GM12878 (cell line): ENCODE measurements around the gene ABCB10.

ENCODE experiments used
- EP300 ChIP-seq, 2 experiments: fragments of 150-350 bp in 1 of 2; IDR thresholded peaks; 2 replicates each; pipeline ENCODE4 v1.6.1; 2011 to 2012; ENCODE audit warnings: low read depth in 2 of 2, low read length in 2 of 2, borderline replicate concordance in 1 of 2, improper control_type of control experiment in 1 of 2, inconsistent platforms in 1 of 2; ENCODE audit not compliant: control insufficient read depth in 1 of 2
- ETV6 ChIP-seq, 2 experiments: fragments of 450-650 bp in 1 of 2; IDR thresholded peaks in 1 of 2; conservative IDR thresholded peaks in 1 of 2; 2 replicates each; pipeline ENCODE4 v1.6.1; 2014; ENCODE audit warnings: antibody characterized with exemption in 1 of 2, borderline replicate concordance in 1 of 2, low read depth in 1 of 2, mild to moderate bottlenecking in 1 of 2, moderate library complexity in 1 of 2
- FOXM1 ChIP-seq: IDR thresholded peaks from 2 replicates; pipeline ENCODE4 v1.6.1; 2012; ENCODE audit warnings: low read depth, mild to moderate bottlenecking, inconsistent platforms, low read length, moderate library complexity
- POLR2A ChIP-seq: IDR thresholded peaks from 2 replicates; pipeline ENCODE4 v1.6.1; 2011; ENCODE audit warnings: low read depth, mild to moderate bottlenecking, low read length
- SIX5 ChIP-seq: IDR thresholded peaks from 2 replicates; pipeline ENCODE4 v1.6.1; 2011; ENCODE audit warnings: mild to moderate bottlenecking, low read depth, low read length, moderate library complexity; ENCODE audit not compliant: severe bottlenecking
- TF ChIP-seq, protein P1 (sequence below): IDR thresholded peaks from 2 replicates; pipeline ENCODE4 v1.6.1; 2011; ENCODE audit warnings: low read depth, low read length, improper control_type of control experiment, borderline replicate concordance
- TF ChIP-seq, protein P2 (sequence below): IDR thresholded peaks from 2 replicates; pipeline ENCODE4 v1.6.1; 2012; ENCODE audit warnings: low read depth, low read length, improper control_type of control experiment
- TF ChIP-seq, protein P3 (sequence below): fragments of 450-650 bp; formaldehyde crosslinking; IDR thresholded peaks from 2 replicates; pipeline ENCODE4 v1.5.0; 2022; ENCODE audit warnings: mild to moderate bottlenecking, missing genetic modification characterization

DNA sequence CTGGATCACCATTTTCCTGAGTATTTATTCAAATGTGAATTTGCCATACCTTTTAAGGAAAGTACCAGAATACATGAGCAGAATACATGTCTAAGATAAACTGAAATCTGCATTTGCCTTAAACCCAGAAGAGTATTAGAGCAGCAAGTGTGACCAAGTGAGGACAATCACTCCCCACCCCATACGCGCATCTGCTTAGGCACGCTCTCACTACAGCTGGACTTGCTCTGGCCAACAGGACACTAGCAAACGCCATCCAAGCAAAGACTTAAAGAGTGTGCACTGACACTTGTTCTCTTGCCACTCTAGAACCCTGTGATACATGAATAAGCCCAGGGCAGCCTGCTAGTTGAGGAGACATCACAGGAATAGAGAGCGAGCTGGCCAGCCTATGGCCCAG is 76.0 kb downstream of the ABCB10 start:
- TF ChIP-seq EP300 (IDR thresholded peaks at IDR 0.05; ENCODE audit: borderline replicate concordance in 1 of 2, control insufficient read depth in 1 of 2, low read depth in 2 of 2, low read length in 2 of 2) (no peak), FOXM1 (no peak), SIX5 (no peak), ETV6 (conservative IDR thresholded peaks at IDR 0.05 in 1 of 2, IDR thresholded peaks at IDR 0.05 in 1 of 2; ENCODE audit: borderline replicate concordance in 1 of 2, low read depth in 1 of 2) (no peak), POLR2A (no peak)
- TF ChIP-seq, protein P1, sequence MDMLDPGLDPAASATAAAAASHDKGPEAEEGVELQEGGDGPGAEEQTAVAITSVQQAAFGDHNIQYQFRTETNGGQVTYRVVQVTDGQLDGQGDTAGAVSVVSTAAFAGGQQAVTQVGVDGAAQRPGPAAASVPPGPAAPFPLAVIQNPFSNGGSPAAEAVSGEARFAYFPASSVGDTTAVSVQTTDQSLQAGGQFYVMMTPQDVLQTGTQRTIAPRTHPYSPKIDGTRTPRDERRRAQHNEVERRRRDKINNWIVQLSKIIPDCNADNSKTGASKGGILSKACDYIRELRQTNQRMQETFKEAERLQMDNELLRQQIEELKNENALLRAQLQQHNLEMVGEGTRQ, result no peak
- TF ChIP-seq, protein P2, sequence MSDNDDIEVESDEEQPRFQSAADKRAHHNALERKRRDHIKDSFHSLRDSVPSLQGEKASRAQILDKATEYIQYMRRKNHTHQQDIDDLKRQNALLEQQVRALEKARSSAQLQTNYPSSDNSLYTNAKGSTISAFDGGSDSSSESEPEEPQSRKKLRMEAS, result no peak
- TF ChIP-seq, protein P3, sequence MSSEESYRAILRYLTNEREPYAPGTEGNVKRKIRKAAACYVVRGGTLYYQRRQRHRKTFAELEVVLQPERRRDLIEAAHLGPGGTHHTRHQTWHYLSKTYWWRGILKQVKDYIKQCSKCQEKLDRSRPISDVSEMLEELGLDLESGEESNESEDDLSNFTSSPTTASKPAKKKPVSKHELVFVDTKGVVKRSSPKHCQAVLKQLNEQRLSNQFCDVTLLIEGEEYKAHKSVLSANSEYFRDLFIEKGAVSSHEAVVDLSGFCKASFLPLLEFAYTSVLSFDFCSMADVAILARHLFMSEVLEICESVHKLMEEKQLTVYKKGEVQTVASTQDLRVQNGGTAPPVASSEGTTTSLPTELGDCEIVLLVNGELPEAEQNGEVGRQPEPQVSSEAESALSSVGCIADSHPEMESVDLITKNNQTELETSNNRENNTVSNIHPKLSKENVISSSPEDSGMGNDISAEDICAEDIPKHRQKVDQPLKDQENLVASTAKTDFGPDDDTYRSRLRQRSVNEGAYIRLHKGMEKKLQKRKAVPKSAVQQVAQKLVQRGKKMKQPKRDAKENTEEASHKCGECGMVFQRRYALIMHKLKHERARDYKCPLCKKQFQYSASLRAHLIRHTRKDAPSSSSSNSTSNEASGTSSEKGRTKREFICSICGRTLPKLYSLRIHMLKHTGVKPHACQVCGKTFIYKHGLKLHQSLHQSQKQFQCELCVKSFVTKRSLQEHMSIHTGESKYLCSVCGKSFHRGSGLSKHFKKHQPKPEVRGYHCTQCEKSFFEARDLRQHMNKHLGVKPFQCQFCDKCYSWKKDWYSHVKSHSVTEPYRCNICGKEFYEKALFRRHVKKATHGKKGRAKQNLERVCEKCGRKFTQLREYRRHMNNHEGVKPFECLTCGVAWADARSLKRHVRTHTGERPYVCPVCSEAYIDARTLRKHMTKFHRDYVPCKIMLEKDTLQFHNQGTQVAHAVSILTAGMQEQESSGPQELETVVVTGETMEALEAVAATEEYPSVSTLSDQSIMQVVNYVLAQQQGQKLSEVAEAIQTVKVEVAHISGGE (CRISPR knock-in tag), result no peak
